GM10266 (cell line): ENCODE data around the gene CDC73.
"Not testable (repeated sequence)": the region's sequence is repeated elsewhere in the genome, so short reads cannot be mapped to it uniquely, and the experiment has no call there.

ENCODE experiments used
- DNase-seq: peaks from one replicate; pipeline ENCODE4 v3.0.0; 2012; ENCODE audit errors: extremely low spot score
- CTCF ChIP-seq: IDR thresholded peaks from 2 replicates; pipeline ENCODE4 v1.5.1; 2012; ENCODE audit warnings: mild to moderate bottlenecking, low read depth; ENCODE audit not compliant: control insufficient read depth, insufficient read depth; ENCODE audit errors: missing control alignments

The CDC73 gene

DNA sequence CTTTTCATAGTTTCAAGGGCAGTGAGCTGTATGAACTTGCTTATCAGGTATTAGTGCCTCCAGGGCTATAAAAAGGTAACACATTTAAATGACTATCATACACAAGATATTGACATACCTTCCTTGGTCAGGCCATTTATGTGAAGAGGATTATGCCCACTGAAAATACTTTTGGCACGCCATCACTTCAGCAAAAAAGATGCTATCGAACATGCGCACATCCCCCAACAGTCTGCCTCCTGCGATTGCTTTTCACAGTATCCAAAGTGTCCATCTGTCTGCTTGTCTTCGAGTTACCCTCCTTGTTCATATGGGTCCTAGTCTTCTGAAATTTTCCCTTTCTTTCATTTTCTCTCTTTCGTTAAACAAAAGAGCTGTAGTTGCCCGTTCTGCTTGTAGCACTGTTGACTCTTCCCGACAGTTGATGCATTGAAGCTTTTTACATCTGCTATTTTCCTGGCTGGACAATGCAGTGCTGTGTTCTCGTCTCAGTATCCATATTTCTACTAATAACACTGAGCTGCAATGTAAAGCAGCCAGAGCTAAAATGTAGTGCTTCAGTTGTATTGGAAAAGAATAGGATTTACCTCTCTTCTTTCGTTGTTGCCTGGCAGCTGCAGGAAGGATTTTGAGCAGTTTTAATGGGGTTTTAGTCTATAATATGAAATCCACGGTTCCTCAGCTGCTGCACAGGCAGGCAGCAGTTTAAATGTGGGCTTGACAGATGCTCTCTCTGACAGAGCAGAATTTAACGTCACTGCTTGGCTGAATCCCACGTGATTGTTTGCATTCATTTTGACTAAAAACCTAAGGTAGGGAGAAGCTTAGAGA, 64.3 kb downstream of the CDC73 start, which contains the start of gene B3GALT2:
Gene B3GALT2 (minus strand): TSS at position 713 of the 831 bp plus-strand sequence. CDS start 5,051 bp downstream, outside the sequence.
- DNase-seq = no peak
- TF ChIP-seq CTCF = no peak

GRCh38 chr1:193187114-193187513, 65.3 kb downstream of the CDC73 start:
- TF ChIP-seq CTCF = no peak
- no peak for DNase-seq

DNA sequence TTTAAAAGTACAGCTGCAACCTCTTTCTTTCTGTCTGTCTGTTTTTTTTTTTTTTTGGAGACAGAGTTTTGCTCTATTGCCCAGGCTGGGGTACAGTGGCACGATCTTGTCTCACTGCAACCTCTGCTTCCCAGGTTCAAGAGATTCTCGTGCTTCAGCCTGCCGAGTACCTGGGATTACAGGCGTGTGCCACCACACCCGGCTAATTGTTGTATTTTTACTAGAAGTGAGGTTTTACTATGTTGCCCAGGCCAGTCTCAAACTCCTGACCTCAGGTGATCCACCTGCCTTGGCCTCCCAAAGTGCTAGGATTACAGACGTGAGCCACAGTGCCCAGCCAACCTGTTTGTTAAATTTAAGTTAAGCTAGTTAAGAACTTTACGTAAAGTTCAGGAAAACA, 67.1 kb downstream of the CDC73 start:
- not testable (repeated sequence) for DNase-seq

DNA sequence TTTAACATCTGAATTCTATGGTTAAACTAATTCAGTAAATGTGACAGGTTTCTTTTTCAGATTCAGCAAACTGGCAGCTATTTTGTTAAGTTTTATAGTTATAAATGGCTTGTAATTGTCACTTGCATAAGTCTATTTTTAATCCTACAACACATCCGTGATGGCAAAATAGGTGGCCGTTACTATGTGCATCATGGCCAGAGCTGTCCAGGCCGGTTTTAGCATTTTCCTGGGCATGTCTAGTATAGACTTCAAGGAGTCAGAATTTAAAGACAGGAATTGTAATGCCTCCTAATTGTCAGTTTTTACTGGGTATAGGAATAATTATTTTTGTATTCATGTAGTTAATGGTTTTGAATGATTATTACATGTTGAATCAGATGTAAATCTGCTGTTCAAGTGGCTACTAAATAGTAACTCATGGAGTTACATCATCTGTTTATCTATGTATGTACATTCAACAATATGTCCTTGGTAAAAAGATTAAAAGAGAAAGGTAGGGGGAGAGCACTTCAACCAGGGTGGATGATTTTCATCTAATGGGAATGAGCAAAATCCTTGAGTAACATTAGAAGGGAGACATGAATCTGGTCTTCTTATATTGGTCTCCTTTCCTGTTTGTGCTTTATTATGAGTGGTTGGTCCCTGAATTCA, 67.7 kb downstream of the CDC73 start:
- TF ChIP-seq CTCF = no peak

GRCh38 chr1:193190096-193190744, 68.4 kb downstream of the CDC73 start:
- no peak for DNase-seq
- TF ChIP-seq CTCF = peak; percentile 15

More for the DNA sequence above, 67.7 kb downstream of the CDC73 start:
- no peak for DNase-seq

- no peak for DNase-seq
- no peak for TF ChIP-seq CTCF
Observed at GRCh38 chr1:193192586-193192985, 70.8 kb downstream of the CDC73 start.

GRCh38 chr1:193199940-193200339, 78.1 kb downstream of the CDC73 start:
- no peak for DNase-seq

More at GRCh38 chr1:193199940-193200339, 78.1 kb downstream of the CDC73 start:
- TF ChIP-seq CTCF = no peak
